ENCODE results near the gene CMPK1. TPM values are rescaled to one million over a fixed set of nuclear protein-coding genes. Genes with fewer than 3 reads are reported as not detected.
"Not testable (repeated sequence)": the region's sequence is repeated elsewhere in the genome, so short reads cannot be mapped to it uniquely, and the experiment has no call there.

The CMPK1 gene
- total RNA-seq, 2 experiments from 2014 or later = 116 TPM

DNA sequence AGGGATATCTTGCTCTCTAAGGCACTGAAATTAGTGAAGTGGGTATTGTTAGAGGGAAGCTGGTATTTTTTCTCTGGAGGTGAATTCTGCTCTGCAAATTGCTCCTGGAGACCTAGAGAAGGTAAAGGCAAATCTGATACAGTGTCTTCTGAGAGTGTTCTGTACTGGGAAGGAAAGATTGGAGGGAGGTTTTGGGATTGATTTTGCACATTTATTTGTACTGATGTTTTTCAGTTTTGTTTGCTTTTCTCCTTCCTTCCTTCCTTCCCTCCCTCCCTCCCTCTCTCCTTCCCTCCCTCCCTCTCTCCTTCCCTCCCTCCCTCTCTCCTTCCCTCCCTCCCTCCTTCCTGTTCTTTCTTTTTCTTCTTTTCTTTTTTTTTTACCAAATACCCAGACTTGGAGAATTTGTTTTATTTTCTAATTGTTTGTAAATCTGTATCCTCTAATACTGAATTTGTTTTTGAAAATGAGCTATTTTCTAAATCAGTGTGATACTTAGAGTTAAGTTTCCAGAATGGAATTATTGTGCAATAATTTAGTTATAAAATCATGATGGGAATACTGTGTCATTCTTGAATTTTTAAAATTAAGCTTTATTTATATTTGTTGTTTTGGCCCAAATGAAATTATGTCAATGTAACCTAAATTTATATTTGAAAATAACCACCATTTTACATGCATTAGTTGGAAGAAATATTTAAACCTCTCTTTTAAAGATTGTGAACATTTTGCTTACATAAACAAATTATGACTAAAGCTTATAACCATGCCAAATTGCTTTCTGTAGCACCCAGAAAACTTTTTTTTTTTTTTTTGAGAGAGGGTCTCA lies 4.9 kb downstream of the CMPK1 start:
- Mint-ChIP-seq H3K27ac (no peak overlapping the region), H3K4me3 (no peak overlapping the region), H3K36me3 (peaks cover 11% of the 10 kb centered on the region), H3K4me1 (ENCODE audit: low read depth) (peaks cover 25% of the 10 kb centered on the region), H3K27me3 (no peaks in the 10 kb centered on the region), H3K9me3 (no peaks in the 10 kb centered on the region)
- intact Hi-C loops (cut with micrococcal nuclease) = no loop called here
- DNase-seq = no peak
- CTCF ChIA-PET = interaction anchor here (0.7 to 1.4 kb wide), 4 partner anchors 8 to 159 kb away, joined by 3 to 4 read pairs (median 4); no protein-coding TSS in a partner anchor
- POLR2A ChIA-PET = interaction anchor here (0.6 kb wide), 1 partner anchor 13 kb away, joined by 3 read pairs; no protein-coding TSS in a partner anchor

DNA sequence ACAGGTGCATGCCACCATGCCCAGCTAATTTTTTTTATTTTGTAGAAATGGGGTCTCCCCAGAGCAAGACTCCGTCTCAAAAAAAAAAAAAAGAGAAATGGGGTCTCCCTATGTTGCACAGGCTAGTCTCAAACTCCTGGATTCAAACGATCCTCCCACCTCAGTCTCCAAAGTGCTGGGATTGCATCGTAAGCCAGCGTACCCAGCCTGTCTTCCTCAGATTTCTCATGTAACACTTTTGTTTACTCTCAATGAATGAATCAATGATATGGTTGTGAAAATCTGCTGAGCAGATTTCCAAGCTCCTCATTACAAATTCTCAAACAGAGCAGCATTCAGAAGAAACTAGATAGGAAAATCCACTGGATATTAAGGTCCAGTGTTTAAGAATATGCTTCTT lies 6.6 kb downstream of the CMPK1 start:
- ChIA-PET CTCF (interaction anchor here (0.6 to 0.9 kb wide), 3 partner anchors 97 to 1972 kb away, joined by 3 read pairs; partner anchors contain the start of gene FOXD2), POLR2A (interaction anchor here (0.8 kb wide), 1 partner anchor 15 kb away, joined by 3 read pairs; no protein-coding TSS in a partner anchor)
- intact Hi-C loops (cut with micrococcal nuclease) = no loop called here
- no peaks in the 10 kb centered on the region for H3K9me3 Mint-ChIP-seq
- H3K27ac Mint-ChIP-seq = no peak overlapping the region
- H3K36me3 Mint-ChIP-seq = peaks cover 9% of the 10 kb centered on the region
- no peak for DNase-seq
- H3K4me1 Mint-ChIP-seq (ENCODE audit: low read depth) = peaks cover 21% of the 10 kb centered on the region
- H3K27me3 Mint-ChIP-seq = no peaks in the 10 kb centered on the region
- no peak overlapping the region for H3K4me3 Mint-ChIP-seq

DNA sequence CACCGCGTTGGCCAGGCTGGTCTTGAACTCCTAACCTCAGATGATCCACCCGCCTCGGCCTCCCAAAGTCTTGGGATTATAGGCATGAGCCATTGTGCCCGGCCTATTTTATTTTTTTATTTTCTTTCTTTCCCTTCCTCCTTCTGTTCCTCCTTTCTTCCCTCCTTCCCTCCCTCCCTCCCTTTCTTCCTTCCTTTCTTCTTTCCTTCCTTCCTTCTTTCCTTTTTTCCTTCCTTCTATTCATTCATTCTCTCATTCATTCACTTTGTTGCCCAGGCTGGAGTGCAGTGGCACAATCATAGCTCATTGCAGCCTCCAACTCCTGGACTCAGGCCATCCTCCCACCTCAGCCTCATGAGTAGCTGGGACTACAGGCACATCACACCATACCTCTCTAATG lies 13.4 kb downstream of the CMPK1 start:
- Mint-ChIP-seq H3K4me1 (ENCODE audit: low read depth) (peaks cover 23% of the 10 kb centered on the region), H3K36me3 (peaks cover 11% of the 10 kb centered on the region)
- POLR2A ChIA-PET; DNase-seq; H3K27me3 Mint-ChIP-seq; H3K4me3 Mint-ChIP-seq; H3K9me3 Mint-ChIP-seq; intact Hi-C loops (cut with micrococcal nuclease); CTCF ChIA-PET; H3K27ac Mint-ChIP-seq: not testable (repeated sequence)

DNA sequence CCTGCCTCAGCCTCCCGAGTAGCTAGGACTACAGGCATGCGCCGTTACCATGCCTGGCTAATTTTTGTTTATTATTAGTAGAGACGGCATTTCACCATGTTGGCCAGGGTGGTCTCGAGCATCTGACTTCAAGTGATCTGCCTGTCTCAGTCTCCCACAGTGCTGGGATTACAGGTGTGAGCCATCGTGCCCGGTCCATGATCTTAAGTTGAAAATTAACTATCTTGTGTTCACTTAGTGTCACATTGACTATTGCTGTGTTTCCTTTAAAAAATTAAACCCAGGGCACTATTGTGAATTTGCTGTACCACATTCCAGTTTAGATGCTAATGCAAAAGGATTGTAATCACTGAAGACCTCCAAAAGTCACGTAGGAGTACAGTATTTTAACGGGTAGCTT lies 14.1 kb downstream of the CMPK1 start:
- H3K4me1 Mint-ChIP-seq (ENCODE audit: low read depth) = peaks cover 26% of the 10 kb centered on the region
- peaks cover 11% of the 10 kb centered on the region for H3K36me3 Mint-ChIP-seq
- ChIA-PET CTCF (no interaction called here), POLR2A (no interaction called here)
- no peak overlapping the region for H3K4me3 Mint-ChIP-seq
- peaks cover 2% of the 10 kb centered on the region for H3K9me3 Mint-ChIP-seq
- intact Hi-C loops (cut with micrococcal nuclease) = no loop called here
- H3K27me3 Mint-ChIP-seq = no peaks in the 10 kb centered on the region
- no peak overlapping the region for H3K27ac Mint-ChIP-seq
- no peak for DNase-seq

DNA sequence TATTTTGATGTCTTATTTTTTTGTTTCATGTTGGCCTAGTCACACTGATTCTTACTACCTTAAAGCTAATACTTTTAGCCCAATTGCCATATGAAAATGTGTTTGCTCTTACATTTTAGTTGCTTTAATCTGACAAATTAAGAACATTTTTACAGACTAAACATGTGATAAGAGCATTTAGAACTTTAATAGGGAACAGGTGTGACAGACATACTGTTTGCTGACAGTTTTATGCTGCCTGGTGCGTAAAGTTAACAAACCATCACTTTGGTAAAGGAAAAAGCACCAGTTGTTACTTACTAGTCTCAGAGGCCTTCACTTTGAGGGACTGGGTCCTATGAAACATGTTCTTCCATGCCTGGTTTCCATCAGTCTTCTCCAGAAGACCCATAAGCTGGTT lies 14.7 kb downstream of the CMPK1 start:
- peaks cover 11% of the 10 kb centered on the region for H3K36me3 Mint-ChIP-seq
- H3K9me3 Mint-ChIP-seq = peaks cover 2% of the 10 kb centered on the region
- DNase-seq = no peak
- H3K4me3 Mint-ChIP-seq = no peak overlapping the region
- no peak overlapping the region for H3K27ac Mint-ChIP-seq
- intact Hi-C loops (cut with micrococcal nuclease) = no loop called here
- POLR2A ChIA-PET = no interaction called here
- CTCF ChIA-PET = interaction anchor here (0.7 to 1.4 kb wide), 3 partner anchors 13 to 172 kb away, joined by 3 to 4 read pairs (median 3); partner anchors contain the start of gene FOXD2
- peaks cover 29% of the 10 kb centered on the region for H3K4me1 Mint-ChIP-seq (ENCODE audit: low read depth)
- no peaks in the 10 kb centered on the region for H3K27me3 Mint-ChIP-seq

DNA sequence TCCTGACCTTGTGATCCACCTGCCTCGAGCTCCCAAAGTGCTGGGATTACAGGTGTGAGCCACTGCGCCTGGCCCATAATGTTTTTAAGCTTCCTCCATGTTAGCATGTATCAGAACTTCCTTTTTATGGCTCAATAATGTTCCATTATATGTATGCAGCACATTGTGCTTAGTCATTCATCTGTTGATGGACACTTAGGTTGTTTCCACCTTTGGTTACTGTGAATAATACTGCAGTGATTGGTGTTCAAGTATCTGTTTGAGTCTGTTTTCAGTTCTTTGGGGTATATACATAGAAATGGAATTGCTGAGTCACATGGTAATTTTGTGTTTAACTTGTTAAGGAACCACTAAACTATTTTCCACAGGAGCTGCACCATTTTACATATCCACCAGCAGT lies 17.7 kb downstream of the CMPK1 start:
- intact Hi-C loops (cut with micrococcal nuclease) = loop anchor here (1.0 kb wide), 3 partner anchors 17 to 62 kb away; partner anchors contain the start of gene STIL

DNA sequence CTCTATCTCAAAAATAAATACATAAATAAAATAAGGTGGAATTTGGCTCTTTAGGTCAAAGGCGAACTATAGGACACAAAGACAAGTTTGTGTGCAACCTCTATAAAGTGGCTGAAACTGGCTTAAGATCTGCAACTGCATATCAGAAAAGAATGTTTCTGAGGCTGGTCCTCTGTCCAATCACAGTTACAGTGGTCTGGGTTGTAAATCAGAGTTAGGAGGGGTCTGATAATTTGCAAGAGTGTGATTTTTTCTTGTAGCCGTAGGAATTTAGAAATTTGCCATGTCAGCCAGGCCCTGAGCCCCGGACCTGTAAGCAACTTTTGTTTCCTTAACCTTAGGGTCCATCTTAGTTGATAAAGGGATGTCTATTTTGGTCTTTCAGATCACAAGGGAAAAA lies 27.8 kb downstream of the CMPK1 start:
- POLR2A ChIA-PET = no interaction called here
- peaks cover 5% of the 10 kb centered on the region for H3K4me1 Mint-ChIP-seq (ENCODE audit: low read depth)

More for the DNA sequence above, 17.7 kb downstream of the CMPK1 start:
- Mint-ChIP-seq H3K27ac (peak overlapping the region; percentile 88), H3K27me3 (no peaks in the 10 kb centered on the region), H3K36me3 (peaks cover 10% of the 10 kb centered on the region), H3K4me1 (ENCODE audit: low read depth) (peaks cover 31% of the 10 kb centered on the region), H3K9me3 (peaks cover 2% of the 10 kb centered on the region), H3K4me3 (no peak overlapping the region)
- ChIA-PET POLR2A (interaction anchor here (1.6 to 1.9 kb wide), 2 partner anchors 18 to 37 kb away, joined by 11 to 15 read pairs; partner anchors contain the start of genes CMPK1 and STIL), CTCF (interaction anchor here (1.4 kb wide), 1 partner anchor 17 kb away, joined by 6 read pairs; the partner anchor contains the start of gene CMPK1)
- peak; percentile 20 for DNase-seq

DNA sequence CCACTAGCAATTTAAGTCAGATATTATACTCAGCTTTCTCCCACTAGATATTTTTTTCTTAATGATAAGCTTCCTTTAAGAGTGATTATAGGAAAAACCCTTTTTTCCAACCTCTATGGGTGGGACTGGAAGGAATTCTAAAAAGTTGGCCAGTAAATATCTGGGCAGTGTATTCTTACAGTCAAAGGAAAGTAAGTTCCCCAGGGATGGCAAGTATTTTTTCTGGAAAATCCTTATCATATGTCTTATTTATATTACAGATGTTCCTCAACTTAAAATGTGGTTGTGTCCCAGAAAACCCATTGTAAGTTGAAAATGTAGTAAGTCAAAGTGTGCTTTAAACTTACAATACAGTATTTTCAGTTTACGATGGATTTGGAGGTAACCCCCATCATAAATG lies 29.2 kb downstream of the CMPK1 start:
- intact Hi-C loops (cut with micrococcal nuclease) = no loop called here
- CTCF ChIA-PET = no interaction called here

More for the DNA sequence above, 27.8 kb downstream of the CMPK1 start:
- no peak for DNase-seq
- Mint-ChIP-seq H3K36me3 (no peaks in the 10 kb centered on the region), H3K9me3 (no peaks in the 10 kb centered on the region), H3K27me3 (no peaks in the 10 kb centered on the region), H3K27ac (no peak overlapping the region), H3K4me3 (no peak overlapping the region)
- intact Hi-C loops (cut with micrococcal nuclease) = no loop called here
- CTCF ChIA-PET = no interaction called here

DNA sequence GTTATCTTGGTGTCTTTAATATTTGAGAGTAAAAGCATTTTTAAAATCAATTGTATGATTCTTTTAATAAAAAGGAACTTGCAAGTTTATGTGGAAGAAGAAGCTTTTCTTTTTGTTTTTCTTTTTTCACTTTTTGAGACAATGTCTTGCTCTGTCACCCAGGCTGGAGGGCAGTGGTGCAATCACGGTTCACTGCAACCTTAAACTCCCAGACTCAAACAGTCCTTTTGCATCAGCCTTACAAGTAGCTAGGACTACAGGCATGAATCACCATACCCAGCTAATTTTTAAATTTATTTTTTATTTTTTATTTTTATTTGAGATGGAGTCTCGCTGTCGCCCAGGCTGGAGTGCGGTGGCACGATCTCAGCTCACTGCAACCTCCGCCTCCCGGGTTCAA lies 34.1 kb downstream of the CMPK1 start:
- intact Hi-C loops (cut with micrococcal nuclease) = no loop called here
- Mint-ChIP-seq H3K27ac (no peak overlapping the region), H3K9me3 (no peaks in the 10 kb centered on the region), H3K4me1 (ENCODE audit: low read depth) (peaks cover 5% of the 10 kb centered on the region), H3K4me3 (no peak overlapping the region), H3K27me3 (no peaks in the 10 kb centered on the region), H3K36me3 (peaks cover 18% of the 10 kb centered on the region)
- no peak for DNase-seq
- POLR2A ChIA-PET = no interaction called here
- CTCF ChIA-PET = interaction anchor here (1.2 kb wide), 1 partner anchor 189 kb away, joined by 3 read pairs; no protein-coding TSS in a partner anchor

More for the DNA sequence above, 29.2 kb downstream of the CMPK1 start:
- Mint-ChIP-seq H3K27ac (no peak overlapping the region), H3K4me1 (ENCODE audit: low read depth) (peaks cover 5% of the 10 kb centered on the region), H3K4me3 (no peak overlapping the region), H3K9me3 (no peaks in the 10 kb centered on the region), H3K36me3 (no peaks in the 10 kb centered on the region), H3K27me3 (no peaks in the 10 kb centered on the region)
- DNase-seq = no peak
- POLR2A ChIA-PET = no interaction called here

DNA sequence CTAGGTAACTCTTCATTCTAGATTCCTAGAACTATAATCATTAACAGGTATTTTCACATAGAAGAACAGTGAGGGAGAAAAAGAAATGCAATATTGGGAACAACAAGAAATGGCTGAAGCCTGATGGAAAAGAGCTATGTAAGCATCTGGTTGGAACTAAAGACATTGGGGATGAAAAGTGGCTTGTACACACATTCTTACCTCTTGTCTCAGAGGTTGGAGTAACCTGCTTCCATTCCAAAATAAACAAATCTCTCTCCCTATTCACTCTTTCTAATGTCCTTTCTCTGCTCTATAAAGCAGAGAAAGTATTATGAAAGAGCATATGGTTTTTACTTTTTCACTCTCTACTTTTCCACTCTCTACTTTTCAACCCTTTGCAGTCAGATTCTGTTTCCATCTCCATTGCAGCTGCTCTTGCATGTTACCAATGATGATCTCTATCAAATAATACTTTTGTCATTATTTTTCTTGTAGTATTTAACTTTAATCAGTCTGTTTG lies 37.5 kb downstream of the CMPK1 start:
- Mint-ChIP-seq H3K9me3 (no peaks in the 10 kb centered on the region), H3K4me1 (ENCODE audit: low read depth) (no peaks in the 10 kb centered on the region), H3K27ac (no peak overlapping the region), H3K27me3 (no peaks in the 10 kb centered on the region), H3K4me3 (no peak overlapping the region), H3K36me3 (peaks cover 29% of the 10 kb centered on the region)
- ChIA-PET POLR2A (no interaction called here), CTCF (interaction anchor here (1.3 to 1.4 kb wide), 2 partner anchors 19 to 53 kb away, joined by 3 to 4 read pairs; no protein-coding TSS in a partner anchor)
- intact Hi-C loops (cut with micrococcal nuclease) = no loop called here
- DNase-seq = no peak

DNA sequence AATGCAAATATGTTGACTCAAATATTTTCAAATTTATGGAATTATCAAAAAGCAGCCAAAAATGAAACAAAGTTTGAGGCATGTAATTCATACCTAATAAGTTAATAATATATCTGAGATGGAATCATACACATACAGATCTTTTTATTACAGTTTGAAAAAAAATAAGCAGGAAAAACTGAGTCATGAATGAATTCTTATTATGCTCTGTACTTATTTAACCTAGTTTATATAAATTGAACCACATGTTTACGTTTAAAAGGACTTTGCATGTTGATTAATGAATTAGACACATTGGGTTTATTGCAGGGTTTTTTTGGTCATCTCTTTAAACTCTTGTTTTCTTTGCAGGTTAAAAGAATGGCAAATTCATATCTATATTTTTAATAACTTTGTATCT lies 40.9 kb downstream of the CMPK1 start:
- Mint-ChIP-seq H3K27me3 (no peaks in the 10 kb centered on the region), H3K9me3 (no peaks in the 10 kb centered on the region), H3K27ac (no peak overlapping the region), H3K36me3 (peaks cover 34% of the 10 kb centered on the region), H3K4me3 (no peak overlapping the region), H3K4me1 (ENCODE audit: low read depth) (no peaks in the 10 kb centered on the region)
- ChIA-PET POLR2A (no interaction called here), CTCF (no interaction called here)
- no peak for DNase-seq
- intact Hi-C loops (cut with micrococcal nuclease) = no loop called here

DNA sequence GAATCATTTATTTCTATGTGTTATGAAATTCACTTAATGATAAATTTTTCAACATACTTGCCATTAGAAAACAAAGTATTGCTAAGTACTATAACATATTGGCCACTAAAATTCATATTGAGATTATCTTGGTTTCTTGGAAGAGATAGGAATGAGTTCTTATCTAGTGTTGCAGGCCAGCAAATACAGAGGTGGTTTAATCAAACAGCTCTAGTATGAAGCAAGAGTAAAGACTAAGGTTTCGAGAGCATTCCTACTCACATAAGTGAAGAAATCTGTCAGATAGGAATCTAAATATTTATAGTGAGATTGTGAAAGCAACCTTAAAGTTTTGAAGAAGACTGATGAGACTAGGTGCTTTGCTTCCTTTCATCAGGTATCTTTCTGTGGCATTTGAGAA lies 44.6 kb downstream of the CMPK1 start:
- Mint-ChIP-seq H3K27ac (no peak overlapping the region), H3K27me3 (no peaks in the 10 kb centered on the region), H3K4me3 (no peak overlapping the region), H3K9me3 (no peaks in the 10 kb centered on the region), H3K36me3 (peaks cover 27% of the 10 kb centered on the region), H3K4me1 (ENCODE audit: low read depth) (no peaks in the 10 kb centered on the region)
- DNase-seq = no peak
- intact Hi-C loops (cut with micrococcal nuclease) = no loop called here
- ChIA-PET POLR2A (no interaction called here), CTCF (no interaction called here)

Measured in activated CD4-positive, alpha-beta memory T cell treated with anti-CD3 and anti-CD28 coated beads for 36 hours (primary cell).